Neural progenitor cell (in vitro differentiated cells): Measurements from ENCODE around the gene MRPL27. TPM values are rescaled to one million over a fixed set of nuclear protein-coding genes. Genes with fewer than 3 reads are reported as not detected.

ENCODE experiments used
- DNase-seq: peaks from one replicate; pipeline ENCODE4 v3.0.0-alpha.2; 2016; ENCODE audit warnings: low spot score
- H2AFZ ChIP-seq: fragments of 200-600 bp; sonication (generic); replicated peaks from 2 replicates; pipeline ENCODE4 v1.6.1; 2016; ENCODE audit warnings: antibody characterized with exemption
- H3F3A ChIP-seq: fragments of 200-600 bp; sonication (generic); 2 replicates; pipeline ENCODE4 v1.6.1; 2016; ENCODE audit warnings: antibody characterized with exemption, low read depth
- H3K27ac ChIP-seq: fragments of 200-600 bp; sonication (generic); 2 replicates; pipeline ENCODE4 v1.5.1; 2016; ENCODE audit warnings: mild to moderate bottlenecking
- H3K27me3 ChIP-seq: fragments of 200-600 bp; sonication (generic); 2 replicates; pipeline ENCODE4 v1.6.1; 2016; ENCODE audit warnings: mild to moderate bottlenecking, moderate library complexity
- H3K36me3 ChIP-seq: fragments of 200-600 bp; sonication (generic); 2 replicates; pipeline ENCODE4 v1.5.1; 2016
- H3K4me1 ChIP-seq: fragments of 200-600 bp; sonication (generic); 2 replicates; pipeline ENCODE4 v1.6.1; 2016; ENCODE audit warnings: mixed run types
- H3K4me2 ChIP-seq: fragments of 200-600 bp; sonication (generic); 2 replicates; pipeline ENCODE4 v1.6.1; 2016
- H3K4me3 ChIP-seq: fragments of 200-600 bp; sonication (generic); 2 replicates; pipeline ENCODE4 v1.5.1; 2016
- H3K79me2 ChIP-seq: fragments of 200-600 bp; sonication (generic); 2 replicates; pipeline ENCODE4 v1.6.1; 2016; ENCODE audit warnings: low read depth
- H3K9ac ChIP-seq: fragments of 200-600 bp; sonication (generic); 2 replicates; pipeline ENCODE4 v1.6.1; 2016
- H3K9me3 ChIP-seq: fragments of 200-600 bp; sonication (generic); 2 replicates; pipeline ENCODE4 v1.5.1; 2016; ENCODE audit warnings: low read depth
- H4K20me1 ChIP-seq: fragments of 200-600 bp; sonication (generic); 2 replicates; pipeline ENCODE4 v1.6.1; 2016; ENCODE audit warnings: low read depth
- H3K27ac Mint-ChIP-seq: 3 replicates; pipeline ENCODE4 v1.8.0; 2021; ENCODE audit warnings: mixed read lengths
- H3K27me3 Mint-ChIP-seq: 2 replicates; pipeline ENCODE4 v1.8.0; 2022; ENCODE audit warnings: low read depth, mild to moderate bottlenecking, inconsistent platforms, moderate library complexity, mixed read lengths; ENCODE audit not compliant: insufficient read depth
- H3K36me3 Mint-ChIP-seq: 3 replicates; pipeline ENCODE4 v1.8.0; 2021; ENCODE audit warnings: mixed read lengths
- H3K4me1 Mint-ChIP-seq: 3 replicates; pipeline ENCODE4 v1.8.0; 2021; ENCODE audit warnings: mixed read lengths
- H3K4me3 Mint-ChIP-seq: 3 replicates; pipeline ENCODE4 v1.8.0; 2021; ENCODE audit warnings: mild to moderate bottlenecking, moderate library complexity, mixed read lengths
- H3K9me3 Mint-ChIP-seq: 3 replicates; pipeline ENCODE4 v1.8.0; 2020; ENCODE audit warnings: mixed read lengths
- EZH2 ChIP-seq: fragments of 200-600 bp; sonication (generic); IDR thresholded peaks from 2 replicates; pipeline ENCODE4 v1.6.1; 2017; ENCODE audit warnings: antibody characterized with exemption, mild to moderate bottlenecking, moderate library complexity
- EZH2phosphoT487 ChIP-seq: fragments of 200-600 bp; sonication (generic); IDR thresholded peaks from 2 replicates; pipeline ENCODE4 v1.6.1; 2017; ENCODE audit warnings: antibody characterized with exemption
- total RNA-seq: library from RNA; depleted of rRNA; stranded (reverse); fragments of >200 nt; gene quantifications from 2 replicates; pipeline ENCODE4 v1.2.3, GENCODE V29; 2015; ENCODE audit warnings: low replicate concordance
- TF ChIP-seq, protein P1 (sequence below): fragments of 200-600 bp; sonication (generic); IDR thresholded peaks from 2 replicates; pipeline ENCODE4 v1.5.1; 2017; ENCODE audit warnings: antibody characterized with exemption, mild to moderate bottlenecking

The MRPL27 gene
- total RNA-seq, 1 donor from 2014 or later = 39.1 TPM

DNA sequence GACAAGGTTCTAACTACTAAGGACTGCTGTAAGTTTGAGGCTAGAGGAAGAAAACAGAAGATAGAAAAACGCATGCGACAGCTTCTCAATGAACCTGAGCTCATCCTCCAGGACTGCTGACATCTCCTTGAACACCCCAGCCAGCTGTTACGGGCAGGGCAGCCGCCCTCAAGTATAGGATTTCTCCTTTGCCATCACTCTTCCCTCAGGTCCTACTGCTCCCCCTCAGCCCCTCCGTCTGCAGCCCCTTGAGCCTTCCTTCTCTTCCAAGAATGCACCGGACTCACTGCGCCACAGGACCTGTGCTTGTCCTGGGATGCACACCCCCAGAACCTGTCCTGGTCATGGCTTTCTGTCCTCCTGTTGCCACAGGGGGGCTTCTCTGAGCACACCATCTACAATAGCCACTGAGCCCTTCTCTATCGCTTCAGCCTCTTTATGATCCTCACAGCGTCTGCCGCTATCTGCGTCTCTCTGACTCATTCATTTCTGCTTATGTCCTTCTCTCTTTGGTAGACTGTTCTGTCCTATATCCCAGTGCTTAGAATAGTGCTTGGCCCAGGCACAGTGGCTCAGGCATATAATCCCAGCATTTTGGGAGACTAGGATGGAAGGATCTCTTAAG, 42.7 kb downstream of the MRPL27 start:
- H3K9me3 ChIP-seq = no peaks in the 10 kb centered on the region
- Mint-ChIP-seq H3K4me3 (no peak overlapping the region), H3K9me3 (no peaks in the 10 kb centered on the region), H3K27me3 (peaks cover 9% of the 10 kb centered on the region), H3K36me3 (no peaks in the 10 kb centered on the region), H3K4me1 (peaks cover 51% of the 10 kb centered on the region), H3K27ac (peak overlapping the region; percentile 54)
- no peak for DNase-seq
- H3K9ac ChIP-seq = no peak overlapping the region
- H4K20me1 ChIP-seq = no peaks in the 10 kb centered on the region
- no peak overlapping the region for H3K27ac ChIP-seq
- no peak overlapping the region for H3K4me3 ChIP-seq
- no peak overlapping the region for H3K4me2 ChIP-seq
- H3F3A ChIP-seq = no peaks in the 10 kb centered on the region
- TF ChIP-seq EZH2 (no peak), EZH2phosphoT487 (no peak)
- TF ChIP-seq, protein P1, sequence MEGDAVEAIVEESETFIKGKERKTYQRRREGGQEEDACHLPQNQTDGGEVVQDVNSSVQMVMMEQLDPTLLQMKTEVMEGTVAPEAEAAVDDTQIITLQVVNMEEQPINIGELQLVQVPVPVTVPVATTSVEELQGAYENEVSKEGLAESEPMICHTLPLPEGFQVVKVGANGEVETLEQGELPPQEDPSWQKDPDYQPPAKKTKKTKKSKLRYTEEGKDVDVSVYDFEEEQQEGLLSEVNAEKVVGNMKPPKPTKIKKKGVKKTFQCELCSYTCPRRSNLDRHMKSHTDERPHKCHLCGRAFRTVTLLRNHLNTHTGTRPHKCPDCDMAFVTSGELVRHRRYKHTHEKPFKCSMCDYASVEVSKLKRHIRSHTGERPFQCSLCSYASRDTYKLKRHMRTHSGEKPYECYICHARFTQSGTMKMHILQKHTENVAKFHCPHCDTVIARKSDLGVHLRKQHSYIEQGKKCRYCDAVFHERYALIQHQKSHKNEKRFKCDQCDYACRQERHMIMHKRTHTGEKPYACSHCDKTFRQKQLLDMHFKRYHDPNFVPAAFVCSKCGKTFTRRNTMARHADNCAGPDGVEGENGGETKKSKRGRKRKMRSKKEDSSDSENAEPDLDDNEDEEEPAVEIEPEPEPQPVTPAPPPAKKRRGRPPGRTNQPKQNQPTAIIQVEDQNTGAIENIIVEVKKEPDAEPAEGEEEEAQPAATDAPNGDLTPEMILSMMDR = no peak
- H3K36me3 ChIP-seq = no peaks in the 10 kb centered on the region
- H3K79me2 ChIP-seq = no peaks in the 10 kb centered on the region
- peaks cover 6% of the 10 kb centered on the region for H3K4me1 ChIP-seq
- no peak overlapping the region for H2AFZ ChIP-seq
- no peaks in the 10 kb centered on the region for H3K27me3 ChIP-seq

DNA sequence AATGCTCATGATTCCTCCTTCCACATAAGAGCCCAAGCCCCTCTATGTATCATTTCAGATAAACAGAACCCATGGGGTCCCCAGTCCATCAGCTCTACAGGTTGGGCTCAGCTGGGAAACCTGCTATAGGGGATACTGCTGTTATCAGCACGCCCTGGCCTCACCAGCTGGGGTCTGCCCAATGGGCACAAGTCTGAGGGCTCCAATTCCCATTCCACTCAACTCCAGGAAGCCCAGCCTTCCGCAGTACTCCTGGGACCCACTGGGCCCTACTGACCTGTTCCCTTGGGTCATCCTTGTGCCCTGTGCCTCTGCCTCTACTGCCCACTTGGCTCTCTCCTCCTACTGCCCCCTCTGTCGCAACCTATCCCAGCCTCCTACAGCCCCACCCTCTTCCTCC, 43.3 kb downstream of the MRPL27 start:
- H3K9me3 ChIP-seq = no peaks in the 10 kb centered on the region
- H2AFZ ChIP-seq = no peak overlapping the region
- no peak overlapping the region for H3K27ac ChIP-seq
- Mint-ChIP-seq H3K4me3 (no peak overlapping the region), H3K4me1 (peaks cover 51% of the 10 kb centered on the region), H3K27ac (peak overlapping the region; percentile 60), H3K27me3 (peaks cover 9% of the 10 kb centered on the region), H3K9me3 (no peaks in the 10 kb centered on the region), H3K36me3 (no peaks in the 10 kb centered on the region)
- H3F3A ChIP-seq = no peaks in the 10 kb centered on the region
- no peak for DNase-seq
- H3K79me2 ChIP-seq = no peaks in the 10 kb centered on the region
- H4K20me1 ChIP-seq = no peaks in the 10 kb centered on the region
- H3K4me2 ChIP-seq = no peak overlapping the region
- TF ChIP-seq EZH2phosphoT487 (no peak), EZH2 (no peak)
- TF ChIP-seq, protein P1 = no peak
- no peak overlapping the region for H3K4me3 ChIP-seq
- peaks cover 6% of the 10 kb centered on the region for H3K4me1 ChIP-seq
- no peak overlapping the region for H3K9ac ChIP-seq
- H3K27me3 ChIP-seq = no peaks in the 10 kb centered on the region
- no peaks in the 10 kb centered on the region for H3K36me3 ChIP-seq

- Mint-ChIP-seq H3K27ac (no peak overlapping the region), H3K36me3 (no peaks in the 10 kb centered on the region), H3K27me3 (peaks cover 9% of the 10 kb centered on the region), H3K4me3 (no peak overlapping the region), H3K4me1 (peaks cover 44% of the 10 kb centered on the region), H3K9me3 (no peaks in the 10 kb centered on the region)
- Histone ChIP-seq H3K9me3 (no peaks in the 10 kb centered on the region), H3K4me2 (no peak overlapping the region), H3K27me3 (no peaks in the 10 kb centered on the region), H3K4me1 (peaks cover 6% of the 10 kb centered on the region), H3K79me2 (no peaks in the 10 kb centered on the region), H3K36me3 (no peaks in the 10 kb centered on the region), H3F3A (no peaks in the 10 kb centered on the region), H2AFZ (no peak overlapping the region), H3K4me3 (no peak overlapping the region), H3K9ac (no peak overlapping the region), H4K20me1 (no peaks in the 10 kb centered on the region), H3K27ac (no peak overlapping the region)
- no peak for DNase-seq
- TF ChIP-seq EZH2 (no peak), EZH2phosphoT487 (no peak)
- TF ChIP-seq, protein P1 = no peak
Measured at GRCh38 chr17:50328363-50329325, 44.3 kb downstream of the MRPL27 start.
